Testis (tissue), 2 donors: Measurements from ENCODE around the gene PLCZ1.

Experiments
- POLR2A ChIP-seq: fragments of 450-650 bp; IDR thresholded peaks from one replicate; pipeline ENCODE4 v1.6.1; 2017; ENCODE audit warnings: antibody characterized with exemption, mild to moderate bottlenecking, moderate library complexity
- TF ChIP-seq, protein P1 (sequence below), 3 experiments: fragments of 450-650 bp in 2 of 3; fragments of 200-600 bp in 1 of 3; sonication (generic) in 1 of 3; IDR thresholded peaks; one replicate each; pipeline ENCODE4 v1.5.1; 2016 to 2019; ENCODE audit warnings: antibody characterized with exemption in 3 of 3, mild to moderate bottlenecking in 2 of 3, moderate library complexity in 1 of 3

- no peak for TF ChIP-seq POLR2A
- TF ChIP-seq, protein P1, sequence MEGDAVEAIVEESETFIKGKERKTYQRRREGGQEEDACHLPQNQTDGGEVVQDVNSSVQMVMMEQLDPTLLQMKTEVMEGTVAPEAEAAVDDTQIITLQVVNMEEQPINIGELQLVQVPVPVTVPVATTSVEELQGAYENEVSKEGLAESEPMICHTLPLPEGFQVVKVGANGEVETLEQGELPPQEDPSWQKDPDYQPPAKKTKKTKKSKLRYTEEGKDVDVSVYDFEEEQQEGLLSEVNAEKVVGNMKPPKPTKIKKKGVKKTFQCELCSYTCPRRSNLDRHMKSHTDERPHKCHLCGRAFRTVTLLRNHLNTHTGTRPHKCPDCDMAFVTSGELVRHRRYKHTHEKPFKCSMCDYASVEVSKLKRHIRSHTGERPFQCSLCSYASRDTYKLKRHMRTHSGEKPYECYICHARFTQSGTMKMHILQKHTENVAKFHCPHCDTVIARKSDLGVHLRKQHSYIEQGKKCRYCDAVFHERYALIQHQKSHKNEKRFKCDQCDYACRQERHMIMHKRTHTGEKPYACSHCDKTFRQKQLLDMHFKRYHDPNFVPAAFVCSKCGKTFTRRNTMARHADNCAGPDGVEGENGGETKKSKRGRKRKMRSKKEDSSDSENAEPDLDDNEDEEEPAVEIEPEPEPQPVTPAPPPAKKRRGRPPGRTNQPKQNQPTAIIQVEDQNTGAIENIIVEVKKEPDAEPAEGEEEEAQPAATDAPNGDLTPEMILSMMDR (IDR thresholded peaks at IDR 0.05) = no peak
Measured at GRCh38 chr12:18644564-18644963, 93.2 kb downstream of the PLCZ1 start.
